Measurements from ENCODE around the gene TCAP. TPM values are rescaled to one million over a fixed set of nuclear protein-coding genes. Genes with fewer than 3 reads are reported as not detected.

The TCAP gene
- polyA plus RNA-seq, 1 donor (not counting 4 experiments of a cell fraction or from before 2014, with no cell fraction given): 0.20 TPM

- FAIRE-seq: no peak
- no peak overlapping the region for H3K4me3 ChIP-seq (ENCODE audit: control insufficient read depth in 2 of 3, extremely low read depth in 1 of 3, insufficient read depth in 2 of 3, low read depth in 1 of 3, low read length in 3 of 3)
- no peak for TF ChIP-seq CTCF (optimal IDR thresholded peaks at IDR 0.05 in 1 of 3, IDR thresholded peaks at IDR 0.05 in 1 of 3, conservative IDR thresholded peaks at IDR 0.05 in 1 of 3; ENCODE audit: extremely low read depth in 1 of 3, insufficient read depth in 2 of 3, low read length in 3 of 3)
- TF ChIP-seq EZH2 (IDR thresholded peaks at IDR 0.05; ENCODE audit: low read length): no peak
Observed at GRCh38 chr17:39666601-39667261, 1.6 kb downstream of the TCAP start.

GRCh38 chr17:39667262-39667944 is 2.3 kb downstream of the TCAP start:
- Histone ChIP-seq H3K4me3 (ENCODE audit: control insufficient read depth in 2 of 3, extremely low read depth in 1 of 3, insufficient read depth in 2 of 3, low read depth in 1 of 3, low read length in 3 of 3) (no peak overlapping the region), H3K27me3 (ENCODE audit: control insufficient read depth, extremely low read depth, insufficient read depth, low read length) (peaks cover 45% of the 10 kb centered on the region), H3K4me2 (ENCODE audit: control insufficient read depth, extremely low read depth, insufficient read depth, low read depth, low read length) (no peak overlapping the region), H2AFZ (ENCODE audit: control insufficient read depth, low read length) (no peak overlapping the region), H4K20me1 (ENCODE audit: control insufficient read depth, extremely low read depth, insufficient read depth, low read length) (no peaks in the 10 kb centered on the region), H3K27ac (ENCODE audit: control insufficient read depth, insufficient read depth, low read length) (no peak overlapping the region), H3K9me3 (ENCODE audit: control insufficient read depth, low read depth, low read length) (no peaks in the 10 kb centered on the region), H3K4me1 (ENCODE audit: control insufficient read depth, extremely low read depth, insufficient read depth, low read length) (peaks cover 8% of the 10 kb centered on the region), H3K9me1 (ENCODE audit: control insufficient read depth, extremely low read depth, insufficient read depth, low read length) (no peaks in the 10 kb centered on the region), H3K79me2 (ENCODE audit: control insufficient read depth, insufficient read depth, low read length) (no peaks in the 10 kb centered on the region), H3K9ac (ENCODE audit: control insufficient read depth, extremely low read depth, insufficient read depth, low read length) (no peak overlapping the region), H3K36me3 (ENCODE audit: control insufficient read depth in 2 of 2, extremely low read depth in 1 of 2, insufficient read depth in 2 of 2, low read length in 2 of 2) (peaks cover 0 to 2% of the 10 kb centered on the region in 2 experiments)
- dilution Hi-C loops (cut with MboI; ENCODE audit: extremely low pct_ligation_motif_present, low sequenced_read_pairs): no loop called here
- no peak for TF ChIP-seq CTCF (optimal IDR thresholded peaks at IDR 0.05 in 1 of 3, IDR thresholded peaks at IDR 0.05 in 1 of 3, conservative IDR thresholded peaks at IDR 0.05 in 1 of 3; ENCODE audit: extremely low read depth in 1 of 3, insufficient read depth in 2 of 3, low read length in 3 of 3)
- TF ChIP-seq EZH2 (IDR thresholded peaks at IDR 0.05; ENCODE audit: low read length): peak; percentile 79
- FAIRE-seq (no peak), DNase-seq (ENCODE audit: low read depth, low spot score) (no peak)

More at GRCh38 chr17:39666601-39667261, 1.6 kb downstream of the TCAP start:
- H3K9me3 ChIP-seq (ENCODE audit: control insufficient read depth, low read depth, low read length): no peaks in the 10 kb centered on the region
- H2AFZ ChIP-seq (ENCODE audit: control insufficient read depth, low read length): no peak overlapping the region
- H3K4me2 ChIP-seq (ENCODE audit: control insufficient read depth, extremely low read depth, insufficient read depth, low read depth, low read length): no peak overlapping the region
- H3K36me3 ChIP-seq (ENCODE audit: control insufficient read depth in 2 of 2, extremely low read depth in 1 of 2, insufficient read depth in 2 of 2, low read length in 2 of 2): peaks cover 0 to 2% of the 10 kb centered on the region in 2 experiments
- H3K4me1 ChIP-seq (ENCODE audit: control insufficient read depth, extremely low read depth, insufficient read depth, low read length): peaks cover 8% of the 10 kb centered on the region
- no peaks in the 10 kb centered on the region for H4K20me1 ChIP-seq (ENCODE audit: control insufficient read depth, extremely low read depth, insufficient read depth, low read length)
- DNase-seq (ENCODE audit: low read depth, low spot score): no peak
- no peaks in the 10 kb centered on the region for H3K79me2 ChIP-seq (ENCODE audit: control insufficient read depth, insufficient read depth, low read length)
- H3K9ac ChIP-seq (ENCODE audit: control insufficient read depth, extremely low read depth, insufficient read depth, low read length): no peak overlapping the region
- dilution Hi-C loops (cut with MboI; ENCODE audit: extremely low pct_ligation_motif_present, low sequenced_read_pairs): no loop called here
- no peaks in the 10 kb centered on the region for H3K9me1 ChIP-seq (ENCODE audit: control insufficient read depth, extremely low read depth, insufficient read depth, low read length)
- peaks cover 44% of the 10 kb centered on the region for H3K27me3 ChIP-seq (ENCODE audit: control insufficient read depth, extremely low read depth, insufficient read depth, low read length)
- H3K27ac ChIP-seq (ENCODE audit: control insufficient read depth, insufficient read depth, low read length): no peak overlapping the region

All from keratinocyte (primary cell).